Lung (tissue), 12 donors: ENCODE measurements around the gene SPTBN1. TPM values are rescaled to one million over a fixed set of nuclear protein-coding genes. Genes with fewer than 3 reads are reported as not detected.

Experiments
- ATAC-seq: fragments of 200-7000 bp; cut with Tn5 transposase; one replicate; pipeline ENCODE4 v1.9.1; 2020; ENCODE audit warnings: moderate number of reproducible peaks; ENCODE audit not compliant: insufficient read depth, low FRiP score
- DNase-seq, 3 donors: peaks; one replicate each; pipeline ENCODE4 v3.0.0-alpha.2; 2013 to 2017
- H3K27ac ChIP-seq, 2 donors: one replicate each; pipeline ENCODE4 v1.5.1; 2013; ENCODE audit warnings: mild to moderate bottlenecking in 2 of 2, moderate library complexity in 2 of 2, control low read depth in 1 of 2, inconsistent platforms in 1 of 2, low read depth in 1 of 2, low read length in 1 of 2
- H3K27me3 ChIP-seq, 3 donors: one replicate each; pipeline ENCODE4 v1.5.1; 2013; ENCODE audit warnings: low read length in 2 of 3; ENCODE audit not compliant: control insufficient read depth in 3 of 3, insufficient read depth in 3 of 3
- H3K36me3 ChIP-seq, 4 donors: one replicate each; pipeline ENCODE4 v1.5.1; 2013; ENCODE audit warnings: low read length in 4 of 4, mild to moderate bottlenecking in 1 of 4, moderate library complexity in 1 of 4; ENCODE audit not compliant: control insufficient read depth in 4 of 4, insufficient read depth in 4 of 4
- H3K4me1 ChIP-seq, 5 donors: one replicate each; pipeline ENCODE4 v1.5.1; 2013; ENCODE audit warnings: low read length in 5 of 5, mild to moderate bottlenecking in 2 of 5, moderate library complexity in 1 of 5; ENCODE audit not compliant: control insufficient read depth in 5 of 5, insufficient read depth in 5 of 5
- H3K4me3 ChIP-seq: one replicate; pipeline ENCODE4 v1.5.1; 2013; ENCODE audit warnings: mild to moderate bottlenecking, control low read depth, moderate library complexity
- H3K9ac ChIP-seq, 2 donors: one replicate each; pipeline ENCODE4 v1.5.1; 2013; ENCODE audit warnings: low read length in 2 of 2, control low read depth in 1 of 2; ENCODE audit not compliant: insufficient read depth in 1 of 2
- H3K9me3 ChIP-seq, 4 donors: one replicate each; pipeline ENCODE4 v1.5.1; 2013; ENCODE audit warnings: low read length in 3 of 4, mild to moderate bottlenecking in 1 of 4, moderate library complexity in 1 of 4; ENCODE audit not compliant: control insufficient read depth in 4 of 4, insufficient read depth in 3 of 4
- WGBS, 2 donors: extraction: QIAGEN DNeasy Blood & Tissue Kit; methylation state at CpG; one replicate each; pipeline ENCODE4 v1.1.7; 2013; 5-methylcytosine and 5-hydroxymethylcytosine counted together
- polyA plus RNA-seq, 2 donors: library from polyadenylated mRNA; stranded (reverse); fragments of 200-250 nt; gene quantifications; one replicate each; pipeline ENCODE4 v1.2.1, GENCODE V29; 2013
- total RNA-seq, 2 donors: library from RNA; depleted of rRNA in 1 of 2; stranded (reverse); fragments of >200 nt in 1 of 2; gene quantifications; one replicate each; pipeline ENCODE4 v1.2.1, GENCODE V29; 2014 to 2021
- TF ChIP-seq, protein P1 (sequence below): IDR thresholded peaks from 2 replicates; pipeline ENCODE4 v1.5.1; 2012; ENCODE audit warnings: mild to moderate bottlenecking; ENCODE audit errors: control extremely low read depth, extremely low read depth
- donor health status: control.
- donor health status: control.
- donor health status: Bipolar disorder and iron deficiency.
- donor health status: healthy.
- donor health status: DM: yes; HTN: yes; CAD: no.

The SPTBN1 gene
- total and polyA plus RNA-seq, 4 donors = 89.4 to 715 (median 275) TPM

DNA sequence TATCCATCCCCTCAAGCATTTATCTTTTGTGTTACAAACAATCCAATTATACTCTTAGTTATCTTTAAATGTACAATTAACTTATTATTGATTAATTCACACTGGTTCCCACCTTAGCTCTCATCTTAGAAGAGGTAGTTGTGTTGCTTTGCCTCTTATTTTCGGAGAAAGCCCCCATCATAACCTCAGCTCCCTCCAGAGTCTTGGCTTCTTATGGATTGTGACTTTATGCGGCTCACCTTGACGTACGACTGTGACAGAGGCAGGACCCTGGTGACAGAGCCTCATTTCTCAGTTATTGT, 132.9 kb downstream of the SPTBN1 start:
- H3K27ac ChIP-seq = peak overlapping the region; percentile 41 to 87
- no peak overlapping the region for H3K9ac ChIP-seq
- no peak for DNase-seq
- peaks cover 0 to 27% (median 12%) of the 10 kb centered on the region in 4 donors for H3K36me3 ChIP-seq
- no peaks in the 10 kb centered on the region for H3K9me3 ChIP-seq
- WGBS, 2 donors = 66 to 71% methylated on average over 4 of the region's 4 CpGs
- peaks cover 0 to 50% (median 22%) of the 10 kb centered on the region in 5 donors for H3K4me1 ChIP-seq
- no peak for ATAC-seq
- H3K27me3 ChIP-seq = no peaks in the 10 kb centered on the region
- H3K4me3 ChIP-seq = no peak overlapping the region
- TF ChIP-seq, protein P1, sequence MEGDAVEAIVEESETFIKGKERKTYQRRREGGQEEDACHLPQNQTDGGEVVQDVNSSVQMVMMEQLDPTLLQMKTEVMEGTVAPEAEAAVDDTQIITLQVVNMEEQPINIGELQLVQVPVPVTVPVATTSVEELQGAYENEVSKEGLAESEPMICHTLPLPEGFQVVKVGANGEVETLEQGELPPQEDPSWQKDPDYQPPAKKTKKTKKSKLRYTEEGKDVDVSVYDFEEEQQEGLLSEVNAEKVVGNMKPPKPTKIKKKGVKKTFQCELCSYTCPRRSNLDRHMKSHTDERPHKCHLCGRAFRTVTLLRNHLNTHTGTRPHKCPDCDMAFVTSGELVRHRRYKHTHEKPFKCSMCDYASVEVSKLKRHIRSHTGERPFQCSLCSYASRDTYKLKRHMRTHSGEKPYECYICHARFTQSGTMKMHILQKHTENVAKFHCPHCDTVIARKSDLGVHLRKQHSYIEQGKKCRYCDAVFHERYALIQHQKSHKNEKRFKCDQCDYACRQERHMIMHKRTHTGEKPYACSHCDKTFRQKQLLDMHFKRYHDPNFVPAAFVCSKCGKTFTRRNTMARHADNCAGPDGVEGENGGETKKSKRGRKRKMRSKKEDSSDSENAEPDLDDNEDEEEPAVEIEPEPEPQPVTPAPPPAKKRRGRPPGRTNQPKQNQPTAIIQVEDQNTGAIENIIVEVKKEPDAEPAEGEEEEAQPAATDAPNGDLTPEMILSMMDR = no peak

- no peaks in the 10 kb centered on the region for H3K9me3 ChIP-seq
- WGBS, 2 donors = 16 to 21% methylated on average over 7 of the region's 7 CpGs
- H3K4me1 ChIP-seq = peaks cover 0 to 47% (median 19%) of the 10 kb centered on the region in 5 donors
- no peaks in the 10 kb centered on the region for H3K27me3 ChIP-seq
- H3K4me3 ChIP-seq = no peak overlapping the region
- TF ChIP-seq, protein P1 = no peak
- DNase-seq = peak in 1 of 3 donors; percentile 71
- peak overlapping the region; percentile 41 to 87 for H3K27ac ChIP-seq
- H3K9ac ChIP-seq = no peak overlapping the region
- no peak for ATAC-seq
- H3K36me3 ChIP-seq = peaks cover 0 to 24% (median 13%) of the 10 kb centered on the region in 4 donors
Measured at GRCh38 chr2:54589340-54590215, 133.5 kb downstream of the SPTBN1 start.

GRCh38 chr2:54590216-54591120, 134.3 kb downstream of the SPTBN1 start:
- H3K27ac ChIP-seq = peak overlapping the region; percentile 3 to 90
- H3K27me3 ChIP-seq = no peaks in the 10 kb centered on the region
- no peak overlapping the region for H3K4me3 ChIP-seq
- 48 to 72% methylated on average over 7 of the region's 7 CpGs for WGBS, 2 donors
- peaks cover 0 to 46% (median 17%) of the 10 kb centered on the region in 5 donors for H3K4me1 ChIP-seq
- H3K36me3 ChIP-seq = peaks cover 0 to 24% (median 14%) of the 10 kb centered on the region in 4 donors
- no peak for DNase-seq
- no peak overlapping the region for H3K9ac ChIP-seq
- TF ChIP-seq, protein P1 = no peak
- no peaks in the 10 kb centered on the region for H3K9me3 ChIP-seq
- ATAC-seq = no peak
